OCI-M2 (cell line): ENCODE measurements around the gene LMX1A.

Source experiments
- DNase-seq: peaks from one replicate; lab custom pipeline; 2025; ENCODE audit not compliant: unreplicated experiment; lab: John Stamatoyannopoulos, UW

Gene LMX1A

DNA sequence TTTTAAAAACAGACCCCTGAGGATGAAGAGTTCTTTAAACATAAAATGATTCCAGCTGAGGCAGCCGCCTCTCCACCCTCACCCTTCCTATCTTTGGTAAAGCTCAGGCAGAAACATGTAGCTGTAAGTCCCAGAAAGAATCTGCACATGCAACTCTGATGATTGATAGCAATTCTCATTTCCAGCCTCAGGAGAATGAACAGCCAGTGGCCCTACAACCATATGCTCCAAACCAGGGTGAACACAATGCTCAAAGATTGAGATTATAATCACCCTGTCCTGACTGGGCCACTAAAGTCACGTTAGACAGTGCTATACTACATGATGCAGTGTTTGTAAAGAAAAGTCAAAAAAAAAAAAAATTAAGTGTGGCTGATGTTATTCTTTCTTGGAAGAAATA lies 80.2 kb downstream of the LMX1A start:
- no peak for DNase-seq

DNA sequence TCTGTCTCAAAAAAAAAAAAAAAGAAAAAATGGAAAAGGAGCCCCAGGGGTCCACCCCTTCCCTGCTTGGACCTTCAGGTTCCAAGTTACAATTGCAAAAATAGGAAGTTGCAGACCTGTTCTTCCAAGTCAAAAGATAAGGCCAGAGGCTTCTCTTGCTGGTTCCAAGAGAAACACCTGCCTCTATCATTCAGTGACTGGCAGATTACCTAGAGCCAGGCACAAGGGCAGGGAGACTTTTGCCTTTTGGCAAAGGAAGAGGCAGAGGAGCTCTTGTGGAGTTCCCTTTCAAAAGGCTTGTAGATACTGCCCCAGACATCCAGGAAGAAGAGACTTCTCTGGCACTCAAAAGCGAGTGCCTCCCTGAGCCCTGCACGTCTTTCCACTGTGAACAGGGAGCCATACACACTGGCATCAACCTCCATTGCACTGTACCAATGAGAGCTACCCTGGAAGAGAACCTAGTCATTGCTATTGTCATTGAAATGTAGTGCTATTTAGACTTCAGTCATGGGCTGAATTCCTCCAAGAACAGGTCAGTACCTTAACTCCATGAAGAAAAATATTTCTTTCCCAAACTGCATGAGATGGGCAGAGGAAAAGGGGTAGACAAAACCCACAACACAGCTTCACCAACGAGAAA lies 91.2 kb downstream of the LMX1A start:
- no peak for DNase-seq

DNA sequence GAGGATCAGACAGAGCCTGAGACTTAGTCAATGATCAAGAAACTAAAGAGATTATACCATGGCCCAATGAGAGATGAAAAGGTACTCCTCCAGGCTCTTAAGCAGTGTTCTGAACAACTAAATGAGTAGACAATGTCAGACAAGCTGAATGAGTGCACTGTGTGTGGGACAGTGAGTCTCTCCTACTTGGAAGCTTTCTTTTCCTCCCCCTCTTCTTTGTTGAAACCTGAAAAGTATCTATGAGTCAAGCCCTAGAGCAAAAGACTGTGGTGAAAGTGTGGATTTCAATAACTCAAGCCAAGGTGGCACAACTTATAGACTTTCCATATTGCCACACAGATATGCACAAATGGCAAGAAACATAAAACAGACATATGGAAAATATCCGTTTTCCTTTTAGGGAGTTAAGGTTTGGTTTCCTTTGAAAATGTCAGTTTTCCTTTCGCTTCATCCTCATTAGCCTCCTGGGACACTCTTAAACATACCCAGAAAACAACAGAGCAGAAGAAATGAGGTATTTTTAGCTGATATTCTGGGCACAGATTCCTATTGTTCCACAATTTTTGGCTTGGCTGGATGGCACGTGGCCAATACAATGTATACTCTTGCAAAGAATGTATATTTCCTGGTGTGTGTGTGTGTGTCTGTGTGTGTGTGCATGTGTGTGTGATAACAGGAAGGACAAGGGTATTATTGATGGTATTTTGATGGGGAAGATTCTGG lies 96.6 kb downstream of the LMX1A start:
- no peak for DNase-seq

DNA sequence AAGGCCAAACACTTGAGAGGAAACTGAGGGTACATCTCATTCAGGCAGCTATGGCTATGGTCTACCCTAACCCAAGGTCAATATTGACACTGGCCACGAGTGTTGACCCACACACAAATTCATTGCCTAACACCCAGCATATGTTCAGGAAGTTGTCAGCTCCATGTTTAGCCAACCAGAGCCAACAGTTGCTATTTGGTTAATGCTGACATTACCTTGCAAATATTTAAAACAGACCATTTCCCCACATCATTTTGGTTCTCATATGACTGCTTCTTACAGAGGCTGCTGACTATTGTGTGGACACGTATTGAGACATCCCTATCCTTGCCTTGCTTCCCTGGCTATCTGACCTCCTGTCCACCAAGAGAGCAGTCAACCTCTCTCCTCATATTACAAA lies 97.3 kb downstream of the LMX1A start:
- no peak for DNase-seq

DNA sequence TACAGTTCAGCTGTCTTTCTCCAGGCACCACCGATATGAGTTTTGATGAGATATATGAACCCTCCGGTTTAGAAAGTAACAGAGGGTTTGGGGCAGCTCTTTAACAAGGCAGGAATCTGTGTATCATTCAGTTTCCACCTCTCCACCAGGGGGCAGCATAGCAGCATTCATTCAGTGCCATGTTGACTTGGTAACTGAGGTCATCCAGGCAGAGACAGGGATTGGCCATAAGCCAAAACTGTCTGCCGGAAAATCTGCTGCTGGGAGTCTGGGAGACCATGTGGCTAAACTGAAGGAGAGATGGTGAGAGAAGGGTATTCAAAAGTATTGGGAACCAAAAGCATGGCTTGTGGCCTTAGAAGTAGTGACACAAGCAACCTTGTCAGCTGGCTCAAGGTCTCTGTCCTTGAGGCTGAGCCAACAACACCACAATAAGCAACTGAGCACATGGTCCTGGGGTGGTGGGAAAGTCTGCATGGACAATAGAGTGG lies 98.5 kb downstream of the LMX1A start:
- DNase-seq = no peak

DNA sequence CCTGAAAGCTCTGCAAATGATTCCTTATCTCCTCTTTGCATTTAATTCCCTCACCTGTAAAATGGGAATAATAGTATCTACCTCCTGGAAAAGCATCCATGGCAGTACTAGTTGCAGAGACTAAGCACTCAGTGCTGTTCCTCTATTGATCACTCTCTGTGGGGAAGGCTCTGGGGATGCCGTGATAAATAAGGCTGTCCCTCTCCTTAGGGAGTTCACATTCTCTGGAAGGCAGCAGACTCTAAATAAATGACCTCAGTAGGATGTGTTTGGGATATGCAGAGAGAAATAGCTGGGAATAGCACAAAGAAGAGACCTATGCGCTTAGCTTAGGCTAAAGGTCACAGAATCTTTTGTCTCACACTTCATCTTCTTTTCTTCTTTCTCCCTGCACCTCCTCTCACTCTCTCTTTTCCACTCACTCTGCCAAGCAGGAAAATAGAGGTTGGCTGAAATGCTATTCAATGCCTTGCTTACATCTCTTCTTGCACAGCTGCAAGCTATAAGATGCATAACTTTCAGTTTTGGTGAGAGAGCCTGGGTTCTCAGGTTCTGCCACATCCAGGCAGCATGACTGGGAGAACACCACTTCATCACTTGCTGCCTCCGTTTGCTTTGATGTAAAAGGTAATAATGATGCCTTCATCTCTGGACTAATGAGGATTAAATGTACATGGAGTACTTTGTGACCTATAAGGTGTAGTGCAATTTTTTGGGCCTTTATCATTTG lies 101.5 kb downstream of the LMX1A start:
- no peak for DNase-seq

DNA sequence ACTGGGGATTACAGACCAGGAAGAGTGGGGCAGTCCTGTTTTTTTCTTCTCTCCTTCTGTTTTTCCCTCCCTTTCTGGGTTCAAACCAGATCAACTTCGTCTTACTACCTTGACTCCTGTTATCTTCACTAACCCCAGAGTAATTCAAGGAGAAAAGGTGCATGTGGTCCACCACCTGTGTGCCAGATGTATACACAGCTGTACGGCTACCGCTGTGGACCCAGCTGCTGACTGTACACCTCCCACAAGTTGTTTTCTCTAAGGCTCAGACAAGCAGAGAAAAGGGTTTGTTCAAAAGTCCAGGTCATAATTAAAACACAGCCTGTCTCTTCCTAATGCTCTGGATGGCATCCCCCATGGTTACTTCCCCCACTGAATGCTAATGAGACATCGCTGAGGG lies 102.1 kb downstream of the LMX1A start:
- DNase-seq = no peak

DNA sequence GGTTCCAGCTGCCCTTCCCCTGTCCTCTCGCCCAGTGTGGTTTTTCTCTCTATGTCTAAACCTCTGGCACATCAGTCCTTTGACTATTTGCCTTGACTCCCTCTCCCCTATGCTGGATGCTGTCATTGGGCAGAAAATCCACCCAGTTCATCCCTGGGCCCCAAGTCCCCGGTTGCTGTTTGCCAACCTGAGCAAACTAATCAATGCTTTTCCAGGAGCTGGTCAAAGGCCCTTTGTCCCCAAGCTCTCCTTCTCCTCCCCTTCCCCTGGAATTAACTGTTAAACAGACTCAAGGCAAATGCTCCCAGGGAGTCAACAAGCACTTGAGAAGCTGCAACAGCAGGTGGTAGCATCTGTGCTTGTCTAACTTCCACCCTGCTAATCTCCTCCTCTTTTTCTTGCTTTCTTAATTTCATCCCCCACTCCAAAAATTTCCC lies 102.7 kb downstream of the LMX1A start:
- DNase-seq = no peak

DNA sequence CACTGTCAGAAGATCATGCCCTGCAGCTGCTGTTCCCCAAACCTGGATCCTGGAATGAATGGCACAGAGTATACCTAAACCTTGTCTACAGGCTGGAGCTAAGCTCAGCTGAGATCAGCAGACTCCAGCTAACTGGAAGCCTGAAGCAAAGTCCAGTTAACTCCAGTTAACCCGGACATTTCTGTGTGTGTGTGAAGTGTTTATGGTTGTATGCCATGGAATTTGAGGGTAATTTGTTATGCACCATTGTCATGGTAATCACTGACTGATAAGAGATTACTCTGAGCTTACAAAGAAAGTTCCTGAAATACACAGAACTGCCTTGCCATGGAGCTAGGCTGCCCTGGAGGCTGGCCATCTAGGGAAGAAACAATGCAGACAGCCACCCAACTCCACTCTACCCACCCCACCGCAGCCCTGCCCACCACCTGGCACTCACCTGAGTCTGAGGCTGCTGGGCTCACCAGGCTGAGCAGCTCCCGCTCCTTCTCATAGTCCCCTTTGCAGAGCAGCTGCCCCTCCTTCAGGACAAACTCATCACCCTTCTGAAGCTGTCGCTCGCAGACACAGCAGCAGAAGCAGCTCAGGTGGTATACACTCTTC lies 107.4 kb downstream of the LMX1A start:
- no peak for DNase-seq

DNA sequence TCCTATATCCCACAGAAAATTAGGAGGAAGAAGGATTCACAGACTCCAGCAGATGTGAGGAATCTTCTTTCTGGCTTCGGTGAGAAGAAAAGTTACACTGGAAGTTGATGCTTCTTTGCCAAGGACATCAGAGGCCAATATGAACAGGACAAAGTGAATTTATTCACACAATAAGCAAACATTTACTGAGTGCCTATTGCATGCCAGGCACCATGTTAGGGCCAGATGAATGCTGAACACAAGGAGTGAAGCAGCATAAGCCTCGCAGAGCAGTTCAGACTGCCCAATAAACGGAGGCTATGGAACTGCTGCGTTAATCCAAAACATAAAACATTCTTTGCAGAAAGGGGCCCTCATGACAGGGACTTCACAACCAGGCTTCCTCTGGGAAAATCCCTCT lies 114.6 kb downstream of the LMX1A start:
- DNase-seq = no peak

DNA sequence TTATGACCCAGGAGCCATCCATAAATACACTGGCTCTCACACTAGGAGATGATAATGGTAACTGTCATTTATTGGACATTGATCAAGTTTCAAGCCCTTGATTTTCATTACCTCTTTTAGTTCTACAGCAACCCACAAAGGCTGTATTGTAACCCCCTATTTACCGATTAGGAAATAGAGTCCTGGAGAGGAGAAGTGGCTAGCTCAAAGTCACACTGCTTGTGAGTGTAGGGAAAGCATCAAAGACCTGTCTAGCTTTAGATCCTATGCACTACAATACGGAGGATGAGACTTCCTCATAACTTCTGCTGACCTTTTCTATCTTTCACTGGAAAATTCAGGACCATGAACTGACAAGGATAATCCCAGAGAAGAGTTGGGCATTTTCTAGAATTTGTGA lies 115.2 kb downstream of the LMX1A start:
- no peak for DNase-seq

DNA sequence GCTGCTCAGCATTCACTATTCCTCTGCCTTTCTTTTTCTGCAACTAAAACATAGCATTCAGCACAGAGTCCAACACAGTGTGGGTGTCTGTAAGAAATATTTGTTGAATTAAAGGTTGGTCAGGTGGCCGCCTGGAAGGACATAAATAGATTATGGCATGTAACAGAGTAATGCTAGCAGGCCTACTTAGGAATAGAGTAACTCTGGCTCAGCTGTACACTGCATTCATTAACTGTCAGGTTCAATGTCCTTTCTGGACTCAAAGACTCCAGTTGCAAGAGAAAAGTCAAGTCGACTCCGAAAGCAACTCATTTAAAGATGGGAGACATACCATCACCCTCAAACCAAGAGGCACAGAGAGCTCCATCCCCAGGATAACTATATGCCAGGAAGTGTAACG lies 116.0 kb downstream of the LMX1A start:
- DNase-seq = no peak

DNA sequence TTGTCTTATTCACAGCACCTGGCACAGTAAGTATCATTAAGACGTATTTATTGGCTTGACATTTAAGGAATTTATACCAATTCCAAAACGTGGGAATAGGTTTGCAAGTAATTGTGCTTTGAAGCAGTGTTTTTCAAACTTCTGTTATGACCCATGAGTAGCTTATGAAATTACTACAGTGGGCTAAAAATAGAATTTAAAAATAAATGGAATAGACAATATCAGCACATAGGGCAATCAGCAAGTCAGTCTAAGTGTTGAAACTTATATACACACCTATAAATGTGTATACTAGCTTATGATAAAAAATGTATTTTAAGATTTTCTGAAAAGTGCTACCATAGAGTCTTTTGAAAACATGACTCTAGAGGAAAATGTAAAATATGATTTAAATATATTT lies 116.6 kb downstream of the LMX1A start:
- DNase-seq = no peak

DNA sequence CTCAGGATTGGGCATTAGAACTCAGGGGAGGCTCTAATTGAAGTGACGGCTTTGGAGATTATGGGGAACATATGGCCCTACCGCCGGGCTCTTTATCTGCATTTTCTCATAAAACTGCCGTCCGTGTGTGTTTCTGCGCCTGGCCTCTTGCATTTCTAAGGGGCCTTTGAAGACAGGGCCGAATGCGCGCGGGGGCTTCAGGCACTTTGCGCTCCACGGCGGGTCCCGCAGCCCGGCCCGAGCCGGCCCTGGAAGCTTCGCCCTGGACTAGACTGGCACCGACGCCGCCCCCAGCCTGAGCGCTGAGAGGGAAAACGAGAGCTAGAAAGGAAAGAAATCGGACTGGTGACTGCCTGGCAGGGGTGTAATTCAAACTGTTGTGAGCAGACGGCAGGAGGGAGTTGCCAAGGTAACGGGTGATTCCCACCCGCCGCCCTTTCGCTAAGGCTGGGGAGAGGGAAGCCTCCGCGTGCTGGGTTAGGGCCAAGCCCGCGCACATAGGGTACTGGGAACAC lies 120.7 kb downstream of the LMX1A start:
- no peak for DNase-seq

DNA sequence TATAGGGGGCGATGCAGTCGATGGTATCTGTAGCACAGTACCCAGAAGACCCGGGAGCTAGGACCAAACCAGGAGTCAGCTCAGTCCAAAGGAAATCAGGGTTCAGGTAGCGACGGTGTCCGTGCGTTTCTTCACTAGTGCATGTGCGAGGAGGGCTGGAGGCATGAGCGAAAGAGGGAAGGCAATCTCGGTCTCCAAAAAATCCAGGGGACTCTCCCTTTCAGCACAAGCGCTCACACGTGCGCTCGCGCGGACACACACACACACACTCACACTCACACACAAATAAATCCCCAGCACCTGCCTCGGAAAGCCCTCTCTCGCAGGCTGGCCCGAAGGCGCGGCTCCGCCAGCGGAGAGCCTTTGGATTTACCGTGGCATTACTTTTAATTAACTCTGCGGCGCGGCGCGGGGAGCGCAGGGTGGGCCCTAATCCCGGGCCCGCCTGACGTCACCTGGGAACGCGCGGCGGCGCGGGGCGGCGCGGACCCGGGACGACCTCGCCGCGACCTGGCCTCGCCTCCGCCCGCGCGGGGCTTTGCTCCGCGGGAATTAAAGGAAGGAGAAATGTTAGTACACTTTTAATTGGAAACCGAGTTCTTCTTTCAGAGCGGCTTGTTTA lies 121.2 kb downstream of the LMX1A start:
- no peak for DNase-seq

DNA sequence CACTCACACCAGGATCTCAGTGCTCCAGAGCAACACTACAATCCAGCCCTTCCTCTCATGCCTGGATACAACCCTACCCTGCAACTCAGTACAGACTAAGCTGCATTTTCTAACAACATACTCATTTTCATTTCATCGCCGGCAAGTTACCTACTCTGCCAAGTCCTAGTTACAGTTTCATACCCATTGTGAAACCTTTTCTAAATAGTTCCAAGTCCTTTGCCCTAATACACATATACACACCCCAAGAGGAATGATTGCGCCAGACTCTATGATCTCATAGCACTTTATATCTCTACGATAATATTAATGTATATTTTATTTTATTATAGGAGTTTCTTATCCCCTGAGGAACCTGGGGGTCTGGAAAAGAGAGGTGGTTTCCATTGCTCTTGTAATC lies 122.4 kb downstream of the LMX1A start:
- no peak for DNase-seq

DNA sequence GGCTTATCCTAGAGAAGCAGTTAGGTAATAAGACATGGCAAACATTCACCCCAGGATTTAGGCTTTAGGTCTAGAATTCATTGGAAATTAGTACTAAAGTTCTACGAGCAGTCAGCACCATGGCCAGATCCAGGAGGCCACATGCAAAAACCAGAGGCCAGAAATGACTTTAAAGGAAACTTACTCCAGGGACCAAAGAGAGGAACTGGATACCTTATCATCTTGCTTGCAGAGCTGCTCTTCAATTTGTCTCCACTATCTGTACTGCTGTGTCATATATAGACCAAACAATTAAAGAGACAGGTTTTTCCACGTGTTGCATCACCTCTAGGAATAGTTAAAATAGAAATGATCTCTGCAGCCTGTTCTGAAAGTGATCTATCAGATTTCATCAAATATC lies 127.8 kb downstream of the LMX1A start:
- no peak for DNase-seq

DNA sequence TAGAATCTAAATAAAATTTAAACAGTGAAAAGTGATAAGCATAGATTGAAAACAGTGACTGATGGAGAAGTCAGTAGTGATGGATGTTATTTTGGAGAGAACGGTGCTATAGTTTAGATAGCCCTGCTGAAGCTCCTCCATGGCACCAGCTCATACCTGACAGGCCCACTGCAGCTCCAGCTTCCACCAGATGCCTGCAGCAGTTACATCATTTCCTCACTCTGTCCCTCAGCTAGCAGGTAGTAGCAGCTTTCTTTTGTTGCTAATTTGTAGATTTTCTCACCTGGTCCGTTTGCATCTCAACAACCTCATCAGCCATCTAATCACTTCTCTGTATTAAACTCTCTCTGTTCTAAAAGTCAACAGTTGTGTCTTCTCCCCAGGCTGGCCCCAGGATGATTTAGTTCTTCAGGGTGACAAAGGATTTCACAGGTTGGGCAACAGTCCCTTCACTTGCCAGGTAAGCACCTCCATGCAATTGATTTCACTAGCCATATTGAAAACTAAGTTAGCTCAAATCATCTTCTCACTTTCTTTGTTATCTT lies 128.3 kb downstream of the LMX1A start:
- no peak for DNase-seq

DNA sequence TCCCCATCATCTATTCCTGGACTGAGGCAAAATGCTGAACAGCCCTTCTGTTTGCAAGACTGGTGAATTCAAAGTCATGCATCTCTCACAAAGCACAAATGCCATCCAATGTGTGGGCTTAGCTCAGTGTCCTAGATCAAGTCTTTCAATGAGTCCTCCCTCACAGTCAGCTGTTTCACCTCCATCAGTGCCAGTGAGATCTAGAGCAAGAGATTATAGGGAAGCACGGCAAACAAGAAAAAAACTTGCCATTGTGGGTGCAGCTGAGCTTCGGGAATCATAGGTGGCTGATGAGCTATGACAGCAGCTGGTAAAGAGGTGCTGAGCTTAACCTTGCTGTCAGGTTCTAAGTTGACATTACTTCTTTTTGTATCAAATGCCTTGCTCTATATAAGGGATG lies 130.2 kb downstream of the LMX1A start:
- no peak for DNase-seq

DNA sequence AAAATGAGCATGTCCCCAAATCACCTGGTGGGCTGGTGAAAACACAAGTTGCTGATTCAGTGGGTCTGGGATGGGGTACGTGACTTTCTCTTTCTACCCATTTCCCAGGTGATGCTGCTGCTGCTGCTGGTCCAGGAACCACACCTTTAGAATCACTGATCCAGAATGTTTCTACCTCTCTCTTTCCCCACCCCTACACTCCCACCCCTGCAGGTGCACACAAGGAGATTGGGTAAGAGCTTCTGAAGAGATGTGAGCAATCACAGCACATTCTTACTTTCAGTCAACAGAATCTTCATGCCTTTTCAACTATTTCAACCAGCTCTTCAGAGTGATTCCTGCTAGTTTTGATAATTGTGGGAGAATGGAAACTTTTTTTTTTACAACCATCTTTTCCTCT lies 130.9 kb downstream of the LMX1A start:
- DNase-seq = no peak

DNA sequence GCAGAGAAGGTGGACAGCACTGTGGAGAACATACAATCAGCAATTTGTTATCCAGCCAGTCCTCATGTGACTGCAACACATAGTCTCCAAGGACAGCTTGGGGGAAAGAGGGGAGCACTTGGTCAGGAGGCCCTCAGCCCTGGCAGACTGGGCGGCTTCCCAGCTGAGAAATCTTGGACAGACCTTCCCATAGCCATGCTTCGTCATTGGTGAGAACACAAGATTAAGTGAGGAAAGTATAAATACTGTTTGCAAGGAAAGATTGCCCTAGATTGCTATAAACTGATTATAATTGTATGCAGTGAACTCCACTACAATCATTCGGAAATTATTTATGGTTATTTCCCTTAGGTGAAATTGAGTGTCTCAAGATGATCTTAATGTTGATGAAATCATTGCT lies 131.5 kb downstream of the LMX1A start:
- no peak for DNase-seq
